ENCODE results near the gene ETV6.

The ETV6 gene

GRCh38 chr12:11771356-11771755 is 121.9 kb downstream of the ETV6 start:
- peak; percentile 65 for DNase-seq (ENCODE audit: low read depth, low spot score)
- TF ChIP-seq CTCF (IDR thresholded peaks at IDR 0.05; ENCODE audit: low read depth, low read length): no peak
- no peak overlapping the region for H3K4me3 ChIP-seq (ENCODE audit: low read depth, low read length)
- in situ Hi-C loops (cut with HindIII; ENCODE audit: low sequenced_read_pairs): no loop called here

GRCh38 chr12:11771895-11772502 is 122.5 kb downstream of the ETV6 start:
- in situ Hi-C loops (cut with HindIII; ENCODE audit: low sequenced_read_pairs): no loop called here

GRCh38 chr12:11773889-11774677 is 124.6 kb downstream of the ETV6 start:
- no peak for DNase-seq (ENCODE audit: low read depth, low spot score)
- no peak overlapping the region for H3K4me3 ChIP-seq (ENCODE audit: low read depth, low read length)
- TF ChIP-seq CTCF (IDR thresholded peaks at IDR 0.05; ENCODE audit: low read depth, low read length): no peak
- in situ Hi-C loops (cut with HindIII; ENCODE audit: low sequenced_read_pairs): no loop called here

More at GRCh38 chr12:11771895-11772502, 122.5 kb downstream of the ETV6 start:
- no peak for TF ChIP-seq CTCF (IDR thresholded peaks at IDR 0.05; ENCODE audit: low read depth, low read length)
- peak; percentile 68 for DNase-seq (ENCODE audit: low read depth, low spot score)
- H3K4me3 ChIP-seq (ENCODE audit: low read depth, low read length): no peak overlapping the region

DNA sequence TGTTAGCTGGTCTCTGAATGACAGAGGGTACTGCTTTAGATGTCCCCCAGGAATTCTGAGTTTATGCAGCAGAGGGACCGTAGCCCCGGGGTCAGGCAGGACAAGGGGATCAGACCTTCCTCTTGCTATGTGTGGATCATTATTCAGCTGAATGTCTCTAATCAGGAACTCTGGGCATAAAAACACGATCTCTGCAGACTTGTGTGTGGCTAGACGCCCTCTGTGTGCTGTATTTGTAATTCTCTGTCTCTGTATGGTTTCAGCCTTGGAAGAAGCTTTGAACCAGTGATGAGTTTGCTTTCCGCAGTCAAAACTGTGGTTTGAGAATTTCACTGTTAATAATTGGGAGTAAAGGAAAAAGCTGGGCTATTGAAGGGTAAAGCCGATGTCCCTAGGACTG is 125.3 kb downstream of the ETV6 start:
- no peak overlapping the region for H3K4me3 ChIP-seq (ENCODE audit: low read depth, low read length)
- no peak for DNase-seq (ENCODE audit: low read depth, low spot score)
- in situ Hi-C loops (cut with HindIII; ENCODE audit: low sequenced_read_pairs): no loop called here
- TF ChIP-seq CTCF (IDR thresholded peaks at IDR 0.05; ENCODE audit: low read depth, low read length): no peak

DNA sequence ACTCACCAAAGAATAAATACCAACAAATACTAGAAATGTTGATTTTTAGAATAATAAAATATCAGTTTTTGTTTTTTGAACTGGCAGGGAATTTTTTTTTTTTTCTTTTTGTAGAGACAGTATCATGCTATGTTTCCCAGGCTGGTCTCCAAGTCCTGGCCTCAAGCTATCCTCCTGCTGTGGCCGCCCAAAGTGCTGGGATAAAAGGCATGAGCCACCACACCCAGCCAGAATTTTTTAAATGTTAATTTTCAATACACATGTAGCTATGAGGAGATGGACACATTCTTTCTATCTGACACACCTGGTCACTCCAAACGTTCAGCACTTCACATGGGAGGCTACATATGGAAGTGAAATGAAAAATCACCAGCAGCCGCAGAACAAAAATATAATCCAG is 126.8 kb downstream of the ETV6 start:
- in situ Hi-C loops (cut with HindIII; ENCODE audit: low sequenced_read_pairs): no loop called here
- TF ChIP-seq CTCF (IDR thresholded peaks at IDR 0.05; ENCODE audit: low read depth, low read length): no peak
- DNase-seq (ENCODE audit: low read depth, low spot score): no peak

GRCh38 chr12:11777451-11777850 is 128.0 kb downstream of the ETV6 start:
- no peak for TF ChIP-seq CTCF (IDR thresholded peaks at IDR 0.05; ENCODE audit: low read depth, low read length)
- no peak for DNase-seq (ENCODE audit: low read depth, low spot score)
- in situ Hi-C loops (cut with HindIII; ENCODE audit: low sequenced_read_pairs): no loop called here
- no peak overlapping the region for H3K4me3 ChIP-seq (ENCODE audit: low read depth, low read length)

More for the DNA sequence above, 126.8 kb downstream of the ETV6 start:
- no peak overlapping the region for H3K4me3 ChIP-seq (ENCODE audit: low read depth, low read length)
